HepG2 (cell line): ENCODE data around the gene CDK6. TPM values are rescaled to one million over a fixed set of nuclear protein-coding genes. Genes with fewer than 3 reads are reported as not detected.
A peak's percentile ranks its signal among the peaks of the same experiment; 100 is the strongest.

Experiments
- ATAC-seq: fragments of 200-7000 bp; cut with Tn5 transposase; 3 replicates; pipeline ENCODE4 v1.9.1; 2020; ENCODE audit warnings: mild to moderate bottlenecking, moderate library complexity
- BruUV-seq: library from RNA; stranded (reverse); fragments of 400-500 nt; replicated peaks from 2 replicates; lab custom pipeline; 2021; lab: Mats Ljungman, UMichigan
- CTCF ChIA-PET: fragments of 300-600 bp; formaldehyde crosslinking; extraction: SDS; loops from one replicate; lab custom pipeline; 2021; ENCODE audit warnings: low total read pairs, inconsistent platforms, low intra/inter-chr PET ratio; lab: Yijun Ruan, JAX
- POLR2A ChIA-PET: fragments of 350-600 bp; sonication (Branson Sonifier 250); formaldehyde crosslinking; loops from one replicate; lab custom pipeline; 2020; ENCODE audit warnings: antibody characterized with exemption, inconsistent platforms; lab: Yijun Ruan, JAX
- DNase-seq: peaks from one replicate; pipeline ENCODE4 v3.0.0-alpha.2; 2015; ENCODE audit warnings: low spot score
- FAIRE-seq: peaks from 3 replicates; lab custom pipeline; 2011; peaks lifted over from hg19 to GRCh38; lab: Jason Lieb, UNC
- H2AFZ ChIP-seq: one replicate; pipeline ENCODE4 v1.6.1; 2011; ENCODE audit warnings: low read length, inconsistent platforms
- H3K27ac ChIP-seq: fragments of 300-600 bp; 3 replicates; pipeline ENCODE4 v1.8.0; 2011; ENCODE audit warnings: mixed run types, mild to moderate bottlenecking, mixed read lengths, low read length, inconsistent platforms; ENCODE audit not compliant: insufficient read depth; ENCODE audit errors: extremely low read length
- H3K27me3 ChIP-seq, 2 experiments: fragments of 200-600 bp in 1 of 2; 2 replicates in 1 of 2; 3 replicates in 1 of 2; pipeline versions ENCODE4 v1.6.0 to v1.8.0; 2011; ENCODE audit warnings: low read length in 2 of 2, mild to moderate bottlenecking in 2 of 2, moderate library complexity in 2 of 2, inconsistent platforms in 1 of 2; ENCODE audit not compliant: insufficient read depth in 2 of 2, control insufficient read depth in 1 of 2
- H3K36me3 ChIP-seq, 2 experiments: fragments of 200-600 bp in 1 of 2; replicated peaks in 1 of 2; 2 replicates in 1 of 2; 3 replicates in 1 of 2; pipeline versions ENCODE4 v1.5.1 to v1.8.0; 2011; ENCODE audit warnings: low read length in 2 of 2, inconsistent platforms in 1 of 2; ENCODE audit not compliant: insufficient read depth in 2 of 2, control insufficient read depth in 1 of 2
- H3K4me1 ChIP-seq: 2 replicates; pipeline ENCODE4 v1.5.1; 2012; ENCODE audit warnings: low read length, inconsistent platforms; ENCODE audit not compliant: insufficient read depth
- H3K4me2 ChIP-seq: 2 replicates; pipeline ENCODE4 v1.6.0; 2011; ENCODE audit warnings: low read depth, low read length, inconsistent platforms
- H3K4me3 ChIP-seq, 3 experiments: fragments of 200-600 bp in 1 of 3; sonication (generic), shearing (Covaris generic) in 1 of 3; replicated peaks in 1 of 3; 2 replicates each; pipeline ENCODE4 v1.5.1; 2011 to 2016; ENCODE audit warnings: low read length in 3 of 3, inconsistent platforms in 2 of 3, low read depth in 2 of 3, mild to moderate bottlenecking in 2 of 3, control low read depth in 1 of 3, mixed read lengths in 1 of 3; ENCODE audit not compliant: insufficient read depth in 1 of 3
- H3K79me2 ChIP-seq: one replicate; pipeline ENCODE4 v1.6.1; 2011; ENCODE audit warnings: low read length, inconsistent platforms; ENCODE audit not compliant: insufficient read depth
- H3K9ac ChIP-seq: 2 replicates; pipeline ENCODE4 v1.6.0; 2011; ENCODE audit warnings: mild to moderate bottlenecking, low read depth, low read length, inconsistent platforms; ENCODE audit not compliant: insufficient read depth
- H3K9me3 ChIP-seq: 2 replicates; pipeline ENCODE4 v1.5.1; 2012; ENCODE audit warnings: mild to moderate bottlenecking, low read length
- H4K20me1 ChIP-seq: 2 replicates; pipeline ENCODE4 v1.6.0; 2011; ENCODE audit warnings: inconsistent platforms, mild to moderate bottlenecking, low read length, moderate library complexity; ENCODE audit not compliant: insufficient read depth
- MAFK ChIP-seq, 2 experiments: IDR thresholded peaks in 1 of 2; conservative IDR thresholded peaks in 1 of 2; 2 replicates each; pipeline ENCODE4 v1.6.1; 2011; ENCODE audit warnings: improper control_type of control experiment in 2 of 2, low read length in 2 of 2
- NFKBIZ ChIP-seq: IDR thresholded peaks from 2 replicates; pipeline ENCODE4 v1.6.1; 2018; ENCODE audit warnings: missing genetic modification reagents, missing compliant biosample characterization
- NKX3-1 ChIP-seq: sonication (generic); formaldehyde crosslinking; IDR thresholded peaks from 2 replicates; pipeline ENCODE4 v1.5.0; 2020; ENCODE audit warnings: missing genetic modification reagents
- PITX1 ChIP-seq: sonication (generic); formaldehyde crosslinking; IDR thresholded peaks from 2 replicates; pipeline ENCODE4 v1.5.1; 2020; ENCODE audit warnings: mild to moderate bottlenecking, missing genetic modification reagents
- SRY ChIP-seq: sonication (generic); formaldehyde crosslinking; IDR thresholded peaks from 2 replicates; pipeline ENCODE4 v1.8.0; 2022; ENCODE audit warnings: mild to moderate bottlenecking, missing genetic modification reagents
- ZNF605 ChIP-seq: sonication (generic); formaldehyde crosslinking; IDR thresholded peaks from 2 replicates; pipeline ENCODE4 v1.8.0; 2022; ENCODE audit warnings: mild to moderate bottlenecking, missing genetic modification reagents
- ZNF674 ChIP-seq: sonication (generic); formaldehyde crosslinking; IDR thresholded peaks from 2 replicates; pipeline ENCODE4 v1.5.0; 2020; ENCODE audit warnings: low read depth, mild to moderate bottlenecking, missing genetic modification reagents
- ZNF777 ChIP-seq: sonication (generic); formaldehyde crosslinking; IDR thresholded peaks from 2 replicates; pipeline ENCODE4 v1.4.0; 2020; ENCODE audit warnings: missing genetic modification reagents
- WGBS: methylation state at CpG from one replicate; pipeline ENCODE4 v1.1.6; 2017; ENCODE audit warnings: low lambda C conversion rate; 5-methylcytosine and 5-hydroxymethylcytosine counted together
- in situ Hi-C: cut with HindIII; loops from 2 replicates; pipeline ENCODE4 v1.10.0; 2017; ENCODE audit warnings: low pct_unique_long_range_greater_than_20kb; ENCODE audit not compliant: extremely low pct_ligation_motif_present
- intact Hi-C: fragments of 100-400 bp; cut with micrococcal nuclease; formaldehyde crosslinking; loops from one replicate; pipeline ENCODE4 v1.10.0; 2022; ENCODE audit not compliant: unreplicated experiment
- polyA plus RNA-seq, 8 experiments: library from polyadenylated mRNA; depleted of rRNA in 3 of 8; stranded (reverse) in 7 of 8; unstranded in 1 of 8; fragments of >200 nt; fragmentation: Illumina TruSeq in 4 of 8; extraction: Trizol in 4 of 8; gene quantifications; 2 replicates each; pipeline versions ENCODE4 v1.2.1 to v1.2.3, GENCODE V29; 2011 to 2016; ENCODE audit warnings: low read depth in 4 of 8, missing spikeins in 1 of 8, mixed read lengths in 1 of 8; ENCODE audit not compliant: insufficient read depth in 1 of 8
- total RNA-seq, 5 experiments: library from RNA; depleted of rRNA; stranded (reverse); fragments of >200 nt; fragmentation: Illumina TruSeq; extraction: Trizol; gene quantifications; 2 replicates each; pipeline ENCODE4 v1.2.3, GENCODE V29; 2016; ENCODE audit warnings: low read depth in 1 of 5
- TF ChIP-seq, protein P1 (sequence below): sonication (generic); formaldehyde crosslinking; IDR thresholded peaks from 2 replicates; pipeline ENCODE4 v1.9.0; 2021; ENCODE audit warnings: missing genetic modification reagents, borderline replicate concordance
- TF ChIP-seq, protein P2 (sequence below): sonication (generic); formaldehyde crosslinking; IDR thresholded peaks from 2 replicates; pipeline ENCODE4 v1.4.0; 2020; ENCODE audit warnings: missing genetic modification reagents, mild to moderate bottlenecking, borderline replicate concordance

CDK6 gene
- total and polyA plus RNA-seq, 2 of the 13 experiments (the other 11 are each of a cell fraction or from before 2014, with no cell fraction given) = 34.6 to 90.8 TPM

DNA sequence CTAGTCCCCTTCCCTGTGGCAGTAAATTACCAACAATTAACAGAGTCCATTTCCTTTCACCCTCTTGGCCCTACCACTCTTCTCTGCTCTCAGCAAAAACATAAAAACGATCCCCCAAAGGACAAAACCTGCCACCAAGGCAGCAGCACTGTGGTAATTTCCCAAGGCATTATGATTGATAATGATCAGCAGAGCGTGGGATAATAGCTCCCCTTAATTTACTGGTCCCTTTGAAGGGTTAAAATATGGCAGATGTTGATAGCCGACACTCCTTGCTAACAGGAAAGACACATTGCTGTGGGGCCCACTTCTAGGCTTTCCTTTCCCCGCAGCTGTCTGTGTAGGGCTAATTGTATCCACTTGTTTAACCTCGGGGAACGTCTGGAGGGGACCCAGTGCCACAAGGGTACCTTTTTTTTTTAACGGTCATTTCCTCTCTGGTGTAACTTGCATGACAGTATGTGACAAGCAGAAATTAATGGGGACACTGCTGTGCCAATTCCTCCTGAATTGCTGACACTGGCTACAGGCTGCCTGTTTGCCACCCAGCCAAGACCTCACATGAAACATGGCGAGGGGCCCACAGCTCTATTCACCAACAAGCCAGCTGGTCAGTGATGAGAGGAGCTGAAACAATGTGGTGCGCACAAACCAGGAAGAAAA, 81.3 kb downstream of the CDK6 start:
- ATAC-seq = no peak
- Histone ChIP-seq H3K4me3 (no peak overlapping the region), H3K36me3 (peaks cover 7 to 45% of the 10 kb centered on the region in 2 experiments; a peak in 3 of 5 replicates), H3K9ac (no peak overlapping the region), H3K27ac (no peak overlapping the region), H3K9me3 (no peaks in the 10 kb centered on the region), H3K79me2 (peaks cover 72% of the 10 kb centered on the region), H4K20me1 (no peaks in the 10 kb centered on the region), H3K27me3 (no peaks in the 10 kb centered on the region)
- WGBS = 99% methylated on average over 9 of the region's 9 CpGs
- no TSS peak for BruUV-seq
- FAIRE-seq = no peak
- CTCF ChIA-PET = no interaction called here
- in situ Hi-C loops = no loop called here
- POLR2A ChIA-PET = interaction anchor here (1.2 kb wide), 1 partner anchor 60 kb away, joined by 4 read pairs; no protein-coding TSS in a partner anchor
- TF ChIP-seq ZNF777 (CRISPR knock-in tag) = no peak
- no peak for TF ChIP-seq ZNF674
- no peak for TF ChIP-seq NFKBIZ
- no peak for TF ChIP-seq SRY (CRISPR knock-in tag)
- TF ChIP-seq PITX1 (CRISPR knock-in tag) = no peak
- TF ChIP-seq, all 625 proteins: peak for 0
- intact Hi-C loops = loop anchor here (5.0 kb wide), 1 partner anchor 77 kb away; no protein-coding TSS in a partner anchor
- no peak overlapping the region for H2AFZ ChIP-seq
- H3K4me1 ChIP-seq = peaks cover 40% of the 10 kb centered on the region
- no peak for DNase-seq
- no peak overlapping the region for H3K4me2 ChIP-seq

- no peaks in the 10 kb centered on the region for H3K27me3 ChIP-seq
- peaks cover 54% of the 10 kb centered on the region for H3K4me1 ChIP-seq
- H2AFZ ChIP-seq = no peak overlapping the region
- 88% methylated on average over 3 of the region's 3 CpGs for WGBS
- CTCF ChIA-PET = no interaction called here
- peak overlapping the region; percentile 2 for H3K27ac ChIP-seq
- H3K9me3 ChIP-seq = no peaks in the 10 kb centered on the region
- no peak for FAIRE-seq
- H3K79me2 ChIP-seq = peaks cover 75% of the 10 kb centered on the region
- H3K9ac ChIP-seq = no peak overlapping the region
- POLR2A ChIA-PET = no interaction called here
- H3K4me3 ChIP-seq = no peak overlapping the region
- TF ChIP-seq NKX3-1 (CRISPR knock-in tag) (no peak), ZNF605 (no peak), MAFK (conservative IDR thresholded peaks at IDR 0.05 in 1 of 2, IDR thresholded peaks at IDR 0.05 in 1 of 2; ENCODE audit: low read length in 2 of 2) (peak; percentile 15 to 42; a peak in 2 of 4 replicates)
- TF ChIP-seq, protein P1, sequence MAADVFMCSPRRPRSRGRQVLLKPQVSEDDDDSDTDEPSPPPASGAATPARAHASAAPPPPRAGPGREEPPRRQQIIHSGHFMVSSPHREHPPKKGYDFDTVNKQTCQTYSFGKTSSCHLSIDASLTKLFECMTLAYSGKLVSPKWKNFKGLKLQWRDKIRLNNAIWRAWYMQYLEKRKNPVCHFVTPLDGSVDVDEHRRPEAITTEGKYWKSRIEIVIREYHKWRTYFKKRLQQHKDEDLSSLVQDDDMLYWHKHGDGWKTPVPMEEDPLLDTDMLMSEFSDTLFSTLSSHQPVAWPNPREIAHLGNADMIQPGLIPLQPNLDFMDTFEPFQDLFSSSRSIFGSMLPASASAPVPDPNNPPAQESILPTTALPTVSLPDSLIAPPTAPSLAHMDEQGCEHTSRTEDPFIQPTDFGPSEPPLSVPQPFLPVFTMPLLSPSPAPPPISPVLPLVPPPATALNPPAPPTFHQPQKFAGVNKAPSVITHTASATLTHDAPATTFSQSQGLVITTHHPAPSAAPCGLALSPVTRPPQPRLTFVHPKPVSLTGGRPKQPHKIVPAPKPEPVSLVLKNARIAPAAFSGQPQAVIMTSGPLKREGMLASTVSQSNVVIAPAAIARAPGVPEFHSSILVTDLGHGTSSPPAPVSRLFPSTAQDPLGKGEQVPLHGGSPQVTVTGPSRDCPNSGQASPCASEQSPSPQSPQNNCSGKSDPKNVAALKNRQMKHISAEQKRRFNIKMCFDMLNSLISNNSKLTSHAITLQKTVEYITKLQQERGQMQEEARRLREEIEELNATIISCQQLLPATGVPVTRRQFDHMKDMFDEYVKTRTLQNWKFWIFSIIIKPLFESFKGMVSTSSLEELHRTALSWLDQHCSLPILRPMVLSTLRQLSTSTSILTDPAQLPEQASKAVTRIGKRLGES (CRISPR knock-in tag) = no peak
- TF ChIP-seq, protein P2, sequence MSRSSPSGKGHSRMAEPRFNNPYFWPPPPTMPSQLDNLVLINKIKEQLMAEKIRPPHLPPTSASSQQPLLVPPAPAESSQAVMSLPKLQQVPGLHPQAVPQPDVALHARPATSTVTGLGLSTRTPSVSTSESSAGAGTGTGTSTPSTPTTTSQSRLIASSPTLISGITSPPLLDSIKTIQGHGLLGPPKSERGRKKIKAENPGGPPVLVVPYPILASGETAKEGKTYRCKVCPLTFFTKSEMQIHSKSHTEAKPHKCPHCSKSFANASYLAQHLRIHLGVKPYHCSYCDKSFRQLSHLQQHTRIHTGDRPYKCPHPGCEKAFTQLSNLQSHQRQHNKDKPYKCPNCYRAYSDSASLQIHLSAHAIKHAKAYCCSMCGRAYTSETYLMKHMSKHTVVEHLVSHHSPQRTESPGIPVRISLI (CRISPR knock-in tag) = no peak
- intact Hi-C loops (loop anchor here (5.0 kb wide), 1 partner anchor 79 kb away; no protein-coding TSS in a partner anchor), in situ Hi-C loops (no loop called here)
- no peak for DNase-seq
- H4K20me1 ChIP-seq = no peaks in the 10 kb centered on the region
- no peak for ATAC-seq
- no TSS peak for BruUV-seq
- no peak overlapping the region for H3K4me2 ChIP-seq
- peaks cover 4 to 36% of the 10 kb centered on the region in 2 experiments; a peak in 3 of 5 replicates for H3K36me3 ChIP-seq
These were observed 82.8 kb downstream of the CDK6 start for GRCh38 chr7:92753614-92754013.
